Body of pancreas (tissue), 4 donors: ENCODE results near the gene PI16. TPM values are rescaled to one million over a fixed set of nuclear protein-coding genes. Genes with fewer than 3 reads are reported as not detected.

ENCODE experiments used
- ATAC-seq: fragments of 150-250 bp; one replicate; pipeline ENCODE4 v1.9.1; 2016
- DNase-seq, 4 donors: peaks; one replicate each; pipeline ENCODE4 v3.0.0-alpha.2; 2019
- H3K27ac ChIP-seq, 4 donors: fragments of 200-600 bp; sonication (generic); 1 replicate in 3 of 4; 2 replicates in 1 of 4; pipeline versions ENCODE4 v1.5.1 to v1.6.1; 2016 to 2019; ENCODE audit warnings: mild to moderate bottlenecking in 1 of 4, mixed read lengths in 1 of 4, moderate library complexity in 1 of 4
- H3K27me3 ChIP-seq, 2 donors: fragments of 200-600 bp; sonication (generic); one replicate each; pipeline ENCODE4 v1.6.0; 2016; ENCODE audit warnings: mild to moderate bottlenecking in 1 of 2
- H3K36me3 ChIP-seq, 2 donors: fragments of 200-600 bp; sonication (generic); replicated peaks in 1 of 2; 2 replicates each; pipeline ENCODE4 v1.5.1; 2016; ENCODE audit warnings: low read depth in 2 of 2; ENCODE audit not compliant: insufficient read depth in 1 of 2
- H3K4me1 ChIP-seq: fragments of 200-600 bp; sonication (generic); one replicate; pipeline ENCODE4 v1.6.0; 2016
- H3K4me3 ChIP-seq, 2 donors: fragments of 200-600 bp; sonication (generic); 1 replicate in 1 of 2; 2 replicates in 1 of 2; pipeline ENCODE4 v1.5.1; 2016 to 2019
- H3K9me3 ChIP-seq, 3 donors: fragments of 200-600 bp; sonication (generic); 1 replicate in 2 of 3; 2 replicates in 1 of 3; pipeline ENCODE4 v1.5.1; 2016
- POLR2A ChIP-seq, 3 donors: fragments of 450-650 bp; IDR thresholded peaks; one replicate each; pipeline ENCODE4 v1.6.1; 2016; ENCODE audit warnings: antibody characterized with exemption in 3 of 3, mild to moderate bottlenecking in 2 of 3
- WGBS, 2 donors: methylation state at CpG; one replicate each; pipeline ENCODE4 v1.1.5; 2017; 5-methylcytosine and 5-hydroxymethylcytosine counted together
- intact Hi-C: fragments of 100-400 bp; cut with DNase I; formaldehyde crosslinking; loops from one replicate; pipeline ENCODE4 v1.15.1; 2023
- total RNA-seq, 2 donors: library from RNA; depleted of rRNA; stranded (reverse); fragments of >200 nt; gene quantifications; one replicate each; pipeline ENCODE4 v1.1.0, GENCODE V29; 2016
- TF ChIP-seq, protein P1 (sequence below), 7 experiments: fragments of 450-650 bp in 4 of 7; fragments of 200-600 bp in 3 of 7; sonication (generic) in 3 of 7; IDR thresholded peaks; one replicate each; pipeline ENCODE4 v1.5.1; 2016 to 2019; ENCODE audit warnings: antibody characterized with exemption in 7 of 7

The PI16 gene
- total RNA-seq, 2 donors from 2014 or later: 0.33 to 3.1 TPM

- Histone ChIP-seq H3K27ac (no peak overlapping the region), H3K9me3 (no peaks in the 10 kb centered on the region), H3K4me1 (peaks cover 10% of the 10 kb centered on the region), H3K36me3 (peaks cover 0 to 6% of the 10 kb centered on the region in 2 donors), H3K4me3 (no peak overlapping the region), H3K27me3 (no peaks in the 10 kb centered on the region)
- WGBS, 2 donors: 90% methylated on average over 4 of the region's 4 CpGs
- no peak for TF ChIP-seq POLR2A (IDR thresholded peaks at IDR 0.05)
- TF ChIP-seq, protein P1, sequence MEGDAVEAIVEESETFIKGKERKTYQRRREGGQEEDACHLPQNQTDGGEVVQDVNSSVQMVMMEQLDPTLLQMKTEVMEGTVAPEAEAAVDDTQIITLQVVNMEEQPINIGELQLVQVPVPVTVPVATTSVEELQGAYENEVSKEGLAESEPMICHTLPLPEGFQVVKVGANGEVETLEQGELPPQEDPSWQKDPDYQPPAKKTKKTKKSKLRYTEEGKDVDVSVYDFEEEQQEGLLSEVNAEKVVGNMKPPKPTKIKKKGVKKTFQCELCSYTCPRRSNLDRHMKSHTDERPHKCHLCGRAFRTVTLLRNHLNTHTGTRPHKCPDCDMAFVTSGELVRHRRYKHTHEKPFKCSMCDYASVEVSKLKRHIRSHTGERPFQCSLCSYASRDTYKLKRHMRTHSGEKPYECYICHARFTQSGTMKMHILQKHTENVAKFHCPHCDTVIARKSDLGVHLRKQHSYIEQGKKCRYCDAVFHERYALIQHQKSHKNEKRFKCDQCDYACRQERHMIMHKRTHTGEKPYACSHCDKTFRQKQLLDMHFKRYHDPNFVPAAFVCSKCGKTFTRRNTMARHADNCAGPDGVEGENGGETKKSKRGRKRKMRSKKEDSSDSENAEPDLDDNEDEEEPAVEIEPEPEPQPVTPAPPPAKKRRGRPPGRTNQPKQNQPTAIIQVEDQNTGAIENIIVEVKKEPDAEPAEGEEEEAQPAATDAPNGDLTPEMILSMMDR (IDR thresholded peaks at IDR 0.05): no peak
- no peak for DNase-seq
- ATAC-seq: no peak
- intact Hi-C loops: no loop called here
Measured at GRCh38 chr6:36924131-36924530, 30.4 kb upstream of the PI16 start.

DNA sequence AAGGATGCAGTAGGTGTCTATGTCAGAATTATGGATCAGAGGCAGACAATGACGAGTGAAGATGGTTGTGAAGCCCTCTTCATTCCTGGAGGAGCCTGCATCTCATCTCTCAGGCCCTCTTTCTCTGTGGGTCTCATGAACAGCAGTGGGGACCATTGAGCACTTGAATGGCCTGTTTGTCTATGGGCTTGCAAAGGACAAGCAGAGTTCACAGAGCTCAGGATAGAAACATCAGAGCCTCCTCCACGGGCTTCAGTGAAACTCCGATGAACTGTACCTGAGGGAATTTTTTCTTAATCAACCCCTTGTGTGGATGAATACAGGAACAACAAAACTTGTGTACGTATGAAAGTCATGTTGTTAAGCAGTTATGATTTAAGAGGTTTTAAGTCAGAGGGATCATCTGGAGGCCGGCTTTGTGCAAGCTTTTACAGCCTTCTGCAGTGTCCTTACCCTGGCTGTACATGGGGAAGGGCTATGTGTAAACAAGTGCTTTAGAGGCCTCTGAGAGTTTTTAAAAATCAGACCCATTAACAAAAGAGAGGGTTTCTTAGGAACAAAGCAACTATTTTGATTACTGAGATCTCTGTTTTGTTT is 29.7 kb upstream of the PI16 start:
- intact Hi-C loops: no loop called here
- Histone ChIP-seq H3K27me3 (no peaks in the 10 kb centered on the region), H3K36me3 (peaks cover 0 to 6% of the 10 kb centered on the region in 2 donors), H3K4me1 (peaks cover 6% of the 10 kb centered on the region), H3K9me3 (no peaks in the 10 kb centered on the region), H3K27ac (no peak overlapping the region), H3K4me3 (no peak overlapping the region)
- no peak for DNase-seq
- TF ChIP-seq, protein P1 (IDR thresholded peaks at IDR 0.05): no peak
- no peak for TF ChIP-seq POLR2A (IDR thresholded peaks at IDR 0.05)
- no peak for ATAC-seq
- 86 to 98% methylated on average over 5 of the region's 5 CpGs for WGBS, 2 donors

GRCh38 chr6:36925809-36926208 is 28.7 kb upstream of the PI16 start:
- no peak overlapping the region for H3K4me3 ChIP-seq
- intact Hi-C loops: no loop called here
- WGBS, 2 donors: 83 to 91% methylated on average over 4 of the region's 4 CpGs
- H3K9me3 ChIP-seq: no peaks in the 10 kb centered on the region
- TF ChIP-seq, protein P1 (IDR thresholded peaks at IDR 0.05): no peak
- no peak for TF ChIP-seq POLR2A (IDR thresholded peaks at IDR 0.05)
- ATAC-seq (no peak), DNase-seq (no peak)
- no peaks in the 10 kb centered on the region for H3K27me3 ChIP-seq
- H3K36me3 ChIP-seq: peaks cover 0 to 6% of the 10 kb centered on the region in 2 donors
- no peak overlapping the region for H3K27ac ChIP-seq
- no peaks in the 10 kb centered on the region for H3K4me1 ChIP-seq

DNA sequence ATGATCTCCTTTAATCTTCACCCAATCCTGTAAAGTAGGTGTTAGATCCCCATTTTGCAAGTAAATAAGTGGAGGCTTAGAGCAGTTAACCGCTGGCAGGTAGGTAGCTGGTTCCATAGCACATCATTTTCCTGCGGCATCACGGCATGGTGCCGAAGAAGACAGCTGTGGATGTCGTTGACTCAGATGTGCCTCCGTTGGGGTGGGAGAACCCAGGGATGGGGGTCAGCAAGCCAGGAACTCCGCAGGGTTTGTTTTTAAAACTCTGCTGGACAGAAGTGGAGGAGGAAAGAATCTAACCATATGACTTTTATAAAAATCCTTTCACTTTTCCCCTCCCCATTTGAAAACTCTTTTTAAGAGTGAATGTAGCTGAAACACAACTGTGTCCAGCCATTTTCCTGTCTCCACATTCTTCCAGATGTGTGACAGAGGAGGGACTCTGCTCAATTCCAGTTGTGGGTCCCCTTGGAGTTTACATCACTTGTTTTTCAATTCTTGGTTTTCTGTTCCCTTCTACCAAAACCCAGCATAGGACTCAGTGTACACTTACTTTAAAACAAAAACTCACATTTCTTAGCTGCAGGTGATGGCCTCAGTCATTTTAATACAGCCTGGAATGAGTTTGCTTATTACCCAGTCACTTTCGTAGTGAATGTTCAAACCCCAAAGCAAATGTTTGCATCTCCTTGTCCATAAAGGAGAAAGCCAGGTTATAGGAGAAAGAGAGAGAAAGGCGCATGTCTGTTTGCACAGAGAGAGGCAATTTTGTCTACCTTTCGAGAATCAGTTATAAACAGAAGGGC is 27.6 kb upstream of the PI16 start:
- TF ChIP-seq, protein P1 (IDR thresholded peaks at IDR 0.05): no peak
- TF ChIP-seq POLR2A (IDR thresholded peaks at IDR 0.05): no peak
- Histone ChIP-seq H3K27me3 (no peaks in the 10 kb centered on the region), H3K4me3 (no peak overlapping the region), H3K4me1 (no peaks in the 10 kb centered on the region), H3K9me3 (no peaks in the 10 kb centered on the region), H3K36me3 (peaks cover 0 to 6% of the 10 kb centered on the region in 2 donors), H3K27ac (no peak overlapping the region)
- no peak for ATAC-seq
- DNase-seq: no peak
- intact Hi-C loops: no loop called here
- 87 to 93% methylated on average over 10 of the region's 10 CpGs for WGBS, 2 donors
